ENCODE results near the gene ISYNA1. TPM values are rescaled to one million over a fixed set of nuclear protein-coding genes. Genes with fewer than 3 reads are reported as not detected.

Gene ISYNA1
- total RNA-seq, 1 donor from 2014 or later: 30.6 TPM

- Histone ChIP-seq H3K9me3 (no peaks in the 10 kb centered on the region), H3K4me1 (peaks cover 51% of the 10 kb centered on the region), H3K36me3 (peaks cover 6% of the 10 kb centered on the region), H3K27ac (no peak overlapping the region), H3K4me3 (no peak overlapping the region), H3K27me3 (ENCODE audit: low read depth) (no peaks in the 10 kb centered on the region)
- intact Hi-C loops (cut with DNase I): no loop called here
- DNase-seq (no peak), ATAC-seq (no peak)
- TF ChIP-seq CTCF (IDR thresholded peaks at IDR 0.05): no peak
Measured at GRCh38 chr19:18427080-18427742, 10.7 kb downstream of the ISYNA1 start.

DNA sequence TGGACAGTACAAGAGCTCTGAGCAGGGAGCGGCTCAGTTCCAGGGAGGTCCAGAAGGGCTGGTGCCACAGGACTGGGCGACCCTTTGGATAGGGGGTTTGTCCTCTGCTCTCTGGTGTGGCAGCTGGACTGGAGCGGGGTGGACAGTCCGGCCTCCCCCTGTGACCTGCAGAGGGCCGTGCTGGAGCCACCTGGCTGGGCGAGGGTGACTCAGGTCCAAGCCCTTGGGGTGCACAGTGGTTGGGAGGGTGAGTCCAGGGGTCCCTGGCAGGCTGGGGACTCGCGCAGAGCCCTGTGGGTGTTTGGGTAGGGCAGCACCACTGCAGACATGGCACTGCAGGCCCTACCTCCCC, 11.5 kb downstream of the ISYNA1 start:
- Histone ChIP-seq H3K4me1 (peaks cover 56% of the 10 kb centered on the region), H3K36me3 (peaks cover 6% of the 10 kb centered on the region), H3K9me3 (no peaks in the 10 kb centered on the region), H3K27me3 (ENCODE audit: low read depth) (no peaks in the 10 kb centered on the region), H3K27ac (no peak overlapping the region), H3K4me3 (no peak overlapping the region)
- DNase-seq (no peak), ATAC-seq (no peak)
- intact Hi-C loops (cut with DNase I): no loop called here
- TF ChIP-seq CTCF (IDR thresholded peaks at IDR 0.05): no peak

DNA sequence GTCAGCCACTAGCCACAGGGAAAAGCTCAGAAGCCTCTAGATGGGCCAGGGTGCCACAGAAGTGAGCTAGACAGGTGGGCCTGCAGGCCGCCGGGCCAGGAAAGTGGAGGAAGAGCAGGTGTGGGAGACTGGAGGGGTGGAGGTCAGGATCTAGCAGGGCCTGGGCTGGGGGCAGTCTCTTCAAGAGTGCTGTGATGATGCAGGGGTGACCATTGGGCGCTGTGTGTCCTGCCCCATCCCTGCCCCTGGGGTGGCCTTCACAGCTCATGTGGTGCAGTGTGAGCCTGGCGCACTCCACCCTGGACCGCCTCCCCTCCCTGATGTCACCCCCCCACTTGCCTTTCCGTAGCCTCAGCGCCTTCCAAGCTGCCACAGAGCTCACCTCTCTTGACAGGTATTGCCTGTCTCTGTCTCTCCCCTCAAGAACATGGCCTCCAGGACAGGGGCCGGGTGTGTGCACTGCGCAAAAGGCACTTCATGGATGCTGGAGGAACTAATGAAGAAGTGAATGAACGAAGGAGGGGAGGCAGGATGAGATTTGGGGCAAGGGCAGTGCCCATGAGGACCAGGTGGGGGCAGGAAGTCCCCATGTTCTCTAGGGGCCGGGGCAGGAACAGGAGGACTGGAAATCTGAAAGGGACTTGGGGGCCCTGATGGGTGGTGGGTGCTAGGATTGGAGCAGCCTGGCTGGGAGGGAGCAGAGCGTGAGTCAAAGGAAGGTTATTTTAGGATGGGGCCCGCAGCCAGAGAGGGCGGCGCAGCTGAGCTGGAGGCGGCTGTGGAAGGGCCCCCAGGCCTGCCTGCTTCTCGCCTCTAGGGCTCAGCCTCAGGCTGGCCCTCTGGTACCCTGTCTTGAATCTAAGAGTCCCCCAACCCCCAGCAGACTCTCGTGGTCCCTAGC, 12.2 kb downstream of the ISYNA1 start:
- no peak for ATAC-seq
- H3K27ac ChIP-seq: no peak overlapping the region
- H3K4me1 ChIP-seq: peaks cover 62% of the 10 kb centered on the region
- H3K4me3 ChIP-seq: no peak overlapping the region
- peaks cover 3% of the 10 kb centered on the region for H3K36me3 ChIP-seq
- H3K9me3 ChIP-seq: no peaks in the 10 kb centered on the region
- no peak for TF ChIP-seq CTCF (IDR thresholded peaks at IDR 0.05)
- intact Hi-C loops (cut with DNase I): no loop called here
- DNase-seq: no peak
- H3K27me3 ChIP-seq (ENCODE audit: low read depth): no peaks in the 10 kb centered on the region

DNA sequence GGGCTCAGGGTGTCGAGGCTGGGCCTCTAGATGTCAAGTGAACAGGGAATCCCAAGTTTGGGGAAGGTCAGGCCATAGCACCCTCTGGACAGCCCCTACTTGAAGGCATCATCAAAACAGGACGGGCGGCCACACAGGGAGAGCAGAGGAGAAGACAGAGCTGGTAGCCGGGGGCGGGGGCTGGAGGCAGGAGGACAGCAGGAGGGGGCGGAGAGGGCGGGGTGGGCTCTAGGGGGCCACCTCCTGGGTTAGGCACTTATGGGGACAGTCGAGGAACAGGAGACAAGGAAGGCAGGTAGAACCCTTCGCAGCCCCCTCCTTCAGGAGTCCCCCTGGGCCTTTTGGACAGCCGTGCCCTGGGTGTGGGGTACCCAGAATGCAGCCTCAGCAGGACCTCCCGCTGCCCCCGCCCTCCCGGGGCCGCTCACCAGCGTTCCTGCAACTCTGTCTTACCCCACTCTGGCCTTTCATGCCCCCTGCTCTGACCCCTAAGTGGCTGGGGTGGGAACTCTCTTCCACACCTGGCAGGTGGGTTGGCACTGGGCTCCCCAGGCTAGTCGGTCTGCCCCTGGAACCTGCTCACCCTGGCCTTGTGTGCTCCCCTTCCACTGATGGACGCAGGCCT, 12.9 kb downstream of the ISYNA1 start:
- DNase-seq (no peak), ATAC-seq (no peak)
- Histone ChIP-seq H3K9me3 (no peaks in the 10 kb centered on the region), H3K4me1 (peaks cover 67% of the 10 kb centered on the region), H3K27ac (no peak overlapping the region), H3K36me3 (no peaks in the 10 kb centered on the region), H3K27me3 (ENCODE audit: low read depth) (no peaks in the 10 kb centered on the region), H3K4me3 (no peak overlapping the region)
- intact Hi-C loops (cut with DNase I): no loop called here
- TF ChIP-seq CTCF (IDR thresholded peaks at IDR 0.05): no peak

GRCh38 chr19:18424122-18424889, 13.6 kb downstream of the ISYNA1 start:
- Histone ChIP-seq H3K36me3 (no peaks in the 10 kb centered on the region), H3K27me3 (ENCODE audit: low read depth) (no peaks in the 10 kb centered on the region), H3K4me3 (no peak overlapping the region), H3K4me1 (peaks cover 61% of the 10 kb centered on the region), H3K27ac (no peak overlapping the region), H3K9me3 (no peaks in the 10 kb centered on the region)
- no peak for ATAC-seq
- no peak for TF ChIP-seq CTCF (IDR thresholded peaks at IDR 0.05)
- DNase-seq: no peak
- intact Hi-C loops (cut with DNase I): no loop called here

Data from lower lobe of right lung (tissue), 2 donors.